Mammary epithelial cell (primary cell): ENCODE measurements around the gene BCL11B.

Source experiments
- CTCF ChIP-seq, 2 donors: IDR thresholded peaks in 1 of 2; conservative IDR thresholded peaks in 1 of 2; 2 replicates each; pipeline ENCODE4 v1.5.1; 2011 to 2012; ENCODE audit warnings: inconsistent platforms in 2 of 2, low read length in 2 of 2, mild to moderate bottlenecking in 2 of 2, control low read depth in 1 of 2, low read depth in 1 of 2; ENCODE audit not compliant: insufficient read depth in 1 of 2; ENCODE audit errors: extremely low read depth in 1 of 2
- EZH2 ChIP-seq: IDR thresholded peaks from 2 replicates; pipeline ENCODE4 v1.6.1; 2012; ENCODE audit warnings: low read length, inconsistent platforms, borderline replicate concordance

- TF ChIP-seq CTCF (conservative IDR thresholded peaks at IDR 0.05 in 1 of 2, IDR thresholded peaks at IDR 0.05 in 1 of 2; ENCODE audit: extremely low read depth in 1 of 2, insufficient read depth in 1 of 2, low read depth in 1 of 2, low read length in 2 of 2) (no peak), EZH2 (no peak)
Observed at GRCh38 chr14:99194136-99194535, 77.9 kb downstream of the BCL11B start.
